DND-41 (cell line): ENCODE results near the gene MTARC1.

Source experiments
- ATAC-seq: fragments of 200-7000 bp; cut with Tn5 transposase; 3 replicates; pipeline ENCODE4 v1.9.1; 2021; ENCODE audit warnings: low read depth; ENCODE audit not compliant: insufficient read depth
- DNase-seq: peaks from one replicate; pipeline ENCODE4 v3.0.0-alpha.2; 2020
- H2AFZ ChIP-seq: 2 replicates; pipeline ENCODE4 v1.6.0; 2012; ENCODE audit warnings: low read depth, low read length
- H3K27ac ChIP-seq: 2 replicates; pipeline ENCODE4 v1.5.1; 2012; ENCODE audit warnings: low read length, inconsistent platforms
- H3K27me3 ChIP-seq: fragments of 200-600 bp; sonication (generic); 2 replicates; pipeline ENCODE4 v1.6.0; 2012; ENCODE audit warnings: low read length, mild to moderate bottlenecking, inconsistent platforms; ENCODE audit not compliant: insufficient read depth, poor library complexity
- H3K36me3 ChIP-seq: 2 replicates; pipeline ENCODE4 v1.5.1; 2012; ENCODE audit warnings: low read length, inconsistent platforms; ENCODE audit not compliant: insufficient read depth
- H3K4me1 ChIP-seq: 2 replicates; pipeline ENCODE4 v1.5.1; 2012; ENCODE audit warnings: mild to moderate bottlenecking, low read length; ENCODE audit not compliant: insufficient read depth
- H3K4me2 ChIP-seq: 2 replicates; pipeline ENCODE4 v1.6.0; 2012; ENCODE audit warnings: mild to moderate bottlenecking, moderate library complexity, low read length, inconsistent platforms; ENCODE audit not compliant: insufficient read depth
- H3K4me3 ChIP-seq, 2 experiments: fragments of 200-600 bp in 1 of 2; shearing (Covaris generic) in 1 of 2; 2 replicates each; pipeline ENCODE4 v1.5.1; 2012 to 2016; ENCODE audit warnings: inconsistent platforms in 2 of 2, low read length in 2 of 2, mild to moderate bottlenecking in 2 of 2, low read depth in 1 of 2, moderate library complexity in 1 of 2
- H3K79me2 ChIP-seq: 2 replicates; pipeline ENCODE4 v1.6.0; 2012; ENCODE audit warnings: low read length, inconsistent platforms; ENCODE audit not compliant: insufficient read depth
- H3K9ac ChIP-seq: 2 replicates; pipeline ENCODE4 v1.6.0; 2012; ENCODE audit warnings: low read depth, mild to moderate bottlenecking, inconsistent platforms, low read length, moderate library complexity
- H3K9me3 ChIP-seq: 2 replicates; pipeline ENCODE4 v1.5.1; 2012; ENCODE audit warnings: low read length, moderate library complexity, mild to moderate bottlenecking, inconsistent platforms; ENCODE audit not compliant: insufficient read depth, severe bottlenecking
- H4K20me1 ChIP-seq: 2 replicates; pipeline ENCODE4 v1.6.0; 2012; ENCODE audit warnings: low read length; ENCODE audit not compliant: insufficient read depth
- EZH2 ChIP-seq: IDR thresholded peaks from 3 replicates; pipeline ENCODE4 v1.6.1; 2012; ENCODE audit warnings: borderline replicate concordance, low read depth, mild to moderate bottlenecking, moderate library complexity, low read length, inconsistent platforms; ENCODE audit not compliant: severe bottlenecking
- TF ChIP-seq, protein P1 (sequence below): IDR thresholded peaks from 2 replicates; pipeline ENCODE4 v1.5.1; 2012; ENCODE audit warnings: borderline replicate concordance, low read length, moderate library complexity, mild to moderate bottlenecking; ENCODE audit not compliant: poor library complexity, severe bottlenecking; ENCODE audit errors: extremely low read depth

MTARC1 gene

DNA sequence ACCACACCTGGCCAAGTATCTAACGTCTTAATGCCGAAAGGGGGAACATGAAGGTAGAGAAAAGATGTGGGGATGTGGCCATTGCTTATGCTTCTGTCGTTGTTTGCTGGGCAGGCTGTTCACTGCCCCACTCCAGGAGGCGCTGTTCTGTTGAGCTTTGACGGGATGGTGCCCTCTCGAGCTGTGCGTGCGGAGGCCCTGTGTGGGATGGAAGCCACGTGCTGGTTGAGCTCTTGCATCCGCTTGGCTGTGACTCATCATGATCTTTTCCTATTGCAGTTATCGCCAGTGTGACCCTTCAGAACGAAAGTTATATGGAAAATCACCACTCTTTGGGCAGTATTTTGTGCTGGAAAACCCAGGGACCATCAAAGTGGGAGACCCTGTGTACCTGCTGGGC, 26.3 kb downstream of the MTARC1 start:
- TF ChIP-seq, protein P1, sequence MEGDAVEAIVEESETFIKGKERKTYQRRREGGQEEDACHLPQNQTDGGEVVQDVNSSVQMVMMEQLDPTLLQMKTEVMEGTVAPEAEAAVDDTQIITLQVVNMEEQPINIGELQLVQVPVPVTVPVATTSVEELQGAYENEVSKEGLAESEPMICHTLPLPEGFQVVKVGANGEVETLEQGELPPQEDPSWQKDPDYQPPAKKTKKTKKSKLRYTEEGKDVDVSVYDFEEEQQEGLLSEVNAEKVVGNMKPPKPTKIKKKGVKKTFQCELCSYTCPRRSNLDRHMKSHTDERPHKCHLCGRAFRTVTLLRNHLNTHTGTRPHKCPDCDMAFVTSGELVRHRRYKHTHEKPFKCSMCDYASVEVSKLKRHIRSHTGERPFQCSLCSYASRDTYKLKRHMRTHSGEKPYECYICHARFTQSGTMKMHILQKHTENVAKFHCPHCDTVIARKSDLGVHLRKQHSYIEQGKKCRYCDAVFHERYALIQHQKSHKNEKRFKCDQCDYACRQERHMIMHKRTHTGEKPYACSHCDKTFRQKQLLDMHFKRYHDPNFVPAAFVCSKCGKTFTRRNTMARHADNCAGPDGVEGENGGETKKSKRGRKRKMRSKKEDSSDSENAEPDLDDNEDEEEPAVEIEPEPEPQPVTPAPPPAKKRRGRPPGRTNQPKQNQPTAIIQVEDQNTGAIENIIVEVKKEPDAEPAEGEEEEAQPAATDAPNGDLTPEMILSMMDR: peak; percentile 28
- TF ChIP-seq EZH2: no peak
- ATAC-seq (no peak), DNase-seq (no peak)
- Histone ChIP-seq H3K4me1 (peaks cover 4% of the 10 kb centered on the region), H4K20me1 (no peaks in the 10 kb centered on the region), H3K4me2 (no peak overlapping the region), H2AFZ (no peak overlapping the region), H3K9ac (no peak overlapping the region), H3K36me3 (no peaks in the 10 kb centered on the region), H3K27me3 (peaks cover 6% of the 10 kb centered on the region), H3K79me2 (no peaks in the 10 kb centered on the region), H3K27ac (no peak overlapping the region), H3K9me3 (no peaks in the 10 kb centered on the region), H3K4me3 (no peak overlapping the region)

DNA sequence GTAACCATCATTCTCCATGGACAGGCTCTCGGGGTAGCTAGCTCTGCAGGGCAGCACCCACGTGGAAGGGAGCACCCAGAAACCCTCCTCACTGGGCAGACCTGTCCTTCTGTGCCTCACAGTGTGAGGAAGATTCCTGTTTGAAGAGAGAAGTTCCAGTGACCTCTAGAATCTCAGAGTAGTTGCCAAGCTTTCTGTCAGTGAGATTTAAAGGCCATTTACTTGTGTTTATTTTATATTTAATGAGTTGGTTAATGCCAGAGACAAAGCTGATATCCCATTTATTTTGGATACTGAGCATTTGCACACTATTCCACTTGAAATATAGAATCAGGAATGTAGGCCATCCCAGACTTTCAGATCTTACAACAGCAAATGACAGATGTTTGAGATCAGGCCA, 28.7 kb downstream of the MTARC1 start:
- TF ChIP-seq, protein P1: no peak
- TF ChIP-seq EZH2: no peak
- Histone ChIP-seq H4K20me1 (no peaks in the 10 kb centered on the region), H3K79me2 (no peaks in the 10 kb centered on the region), H3K4me2 (no peak overlapping the region), H3K4me1 (peaks cover 2% of the 10 kb centered on the region), H3K27me3 (peaks cover 5% of the 10 kb centered on the region), H3K9me3 (no peaks in the 10 kb centered on the region), H3K27ac (no peak overlapping the region), H3K36me3 (no peaks in the 10 kb centered on the region), H3K9ac (no peak overlapping the region), H2AFZ (no peak overlapping the region), H3K4me3 (no peak overlapping the region)
- ATAC-seq (no peak), DNase-seq (no peak)

DNA sequence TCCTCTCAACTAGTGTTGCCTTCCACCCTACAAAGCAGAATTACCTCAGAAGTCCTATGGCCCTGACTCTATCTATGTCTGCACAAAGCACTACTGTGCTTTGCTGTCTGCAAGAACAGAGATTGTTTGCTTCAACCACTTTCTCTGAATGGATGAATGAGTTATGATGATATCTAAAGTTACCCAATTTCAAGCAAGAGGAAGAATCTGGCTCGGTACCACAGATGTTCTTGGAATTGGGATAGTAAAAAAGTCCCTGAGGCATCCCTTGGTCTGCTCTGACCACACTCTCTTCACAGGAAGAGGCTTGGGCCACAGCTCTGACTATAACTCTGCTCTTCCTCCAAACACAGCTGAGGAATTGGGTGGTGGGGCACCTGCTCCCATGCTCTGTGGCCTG, 31.2 kb downstream of the MTARC1 start:
- DNase-seq: no peak
- H3K27ac ChIP-seq: no peak overlapping the region

More for the DNA sequence above, 31.2 kb downstream of the MTARC1 start:
- H3K27me3 ChIP-seq: no peaks in the 10 kb centered on the region
- H3K9me3 ChIP-seq: no peaks in the 10 kb centered on the region
- no peak for ATAC-seq
- no peak overlapping the region for H3K9ac ChIP-seq
- H3K4me2 ChIP-seq: no peak overlapping the region
- no peak for TF ChIP-seq EZH2
- TF ChIP-seq, protein P1: no peak
- no peaks in the 10 kb centered on the region for H3K79me2 ChIP-seq
- H3K36me3 ChIP-seq: no peaks in the 10 kb centered on the region
- H3K4me1 ChIP-seq: no peaks in the 10 kb centered on the region
- no peak overlapping the region for H3K4me3 ChIP-seq
- no peaks in the 10 kb centered on the region for H4K20me1 ChIP-seq
- no peak overlapping the region for H2AFZ ChIP-seq
